Measurements from ENCODE around the gene MORC2. TPM values are rescaled to one million over a fixed set of nuclear protein-coding genes. Genes with fewer than 3 reads are reported as not detected.
A peak's percentile ranks its signal among the peaks of the same experiment; 100 is the strongest.

The MORC2 gene
- total and polyA plus RNA-seq, 2 donors (not counting 1 experiment from before 2014, with no cell fraction given) = 10.1 to 23.1 TPM

DNA sequence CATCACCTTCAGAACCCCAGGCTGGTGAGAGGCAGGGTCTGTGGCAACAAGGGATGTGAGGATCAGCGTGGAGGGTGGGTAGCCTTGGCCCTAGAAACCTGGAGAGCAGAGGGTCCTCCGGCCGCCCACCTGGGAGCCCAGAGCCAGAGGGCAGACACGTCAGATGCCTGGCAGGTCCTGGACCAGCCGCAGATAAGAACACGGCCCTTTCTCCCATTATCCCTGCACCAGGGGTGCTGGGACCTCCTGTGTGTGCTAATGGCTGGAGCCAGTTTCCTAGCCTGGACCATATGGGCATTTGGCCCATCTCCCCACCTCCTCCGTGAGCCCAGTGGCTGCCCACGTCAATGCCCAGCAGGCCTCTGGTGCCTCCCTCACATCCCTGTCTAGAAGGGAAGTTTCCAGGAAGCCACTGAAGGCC, 88.4 kb downstream of the MORC2 start:
- Histone ChIP-seq H3K4me2 (ENCODE audit: extremely low read depth, insufficient read depth, low read length) (no peak overlapping the region), H3K9me3 (ENCODE audit: control insufficient read depth, insufficient read depth, low read depth, low read length) (no peaks in the 10 kb centered on the region), H3K79me2 (ENCODE audit: control insufficient read depth, insufficient read depth, low read length) (no peaks in the 10 kb centered on the region), H2AFZ (ENCODE audit: low read length) (no peak overlapping the region), H4K20me1 (ENCODE audit: control insufficient read depth, extremely low read depth, insufficient read depth, low read length) (no peaks in the 10 kb centered on the region), H3K27me3 (ENCODE audit: control insufficient read depth, insufficient read depth, low read length) (no peaks in the 10 kb centered on the region), H3K9ac (ENCODE audit: insufficient read depth, low read length) (no peak overlapping the region), H3K4me3 (replicated peaks in 1 of 4; ENCODE audit: control extremely low read depth in 1 of 4, insufficient read depth in 1 of 4, low read depth in 3 of 4, low read length in 4 of 4) (no peak overlapping the region), H3K4me1 (ENCODE audit: control insufficient read depth, extremely low read depth, insufficient read depth, low read length) (no peaks in the 10 kb centered on the region), H3K36me3 (ENCODE audit: control insufficient read depth, insufficient read depth, low read length) (no peaks in the 10 kb centered on the region), H3K27ac (ENCODE audit: insufficient read depth, low read length) (no peak overlapping the region)
- no peak for TF ChIP-seq EZH2 (IDR thresholded peaks at IDR 0.05; ENCODE audit: low read length, missing control alignments)
- TF ChIP-seq, protein P1, sequence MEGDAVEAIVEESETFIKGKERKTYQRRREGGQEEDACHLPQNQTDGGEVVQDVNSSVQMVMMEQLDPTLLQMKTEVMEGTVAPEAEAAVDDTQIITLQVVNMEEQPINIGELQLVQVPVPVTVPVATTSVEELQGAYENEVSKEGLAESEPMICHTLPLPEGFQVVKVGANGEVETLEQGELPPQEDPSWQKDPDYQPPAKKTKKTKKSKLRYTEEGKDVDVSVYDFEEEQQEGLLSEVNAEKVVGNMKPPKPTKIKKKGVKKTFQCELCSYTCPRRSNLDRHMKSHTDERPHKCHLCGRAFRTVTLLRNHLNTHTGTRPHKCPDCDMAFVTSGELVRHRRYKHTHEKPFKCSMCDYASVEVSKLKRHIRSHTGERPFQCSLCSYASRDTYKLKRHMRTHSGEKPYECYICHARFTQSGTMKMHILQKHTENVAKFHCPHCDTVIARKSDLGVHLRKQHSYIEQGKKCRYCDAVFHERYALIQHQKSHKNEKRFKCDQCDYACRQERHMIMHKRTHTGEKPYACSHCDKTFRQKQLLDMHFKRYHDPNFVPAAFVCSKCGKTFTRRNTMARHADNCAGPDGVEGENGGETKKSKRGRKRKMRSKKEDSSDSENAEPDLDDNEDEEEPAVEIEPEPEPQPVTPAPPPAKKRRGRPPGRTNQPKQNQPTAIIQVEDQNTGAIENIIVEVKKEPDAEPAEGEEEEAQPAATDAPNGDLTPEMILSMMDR (conservative IDR thresholded peaks at IDR 0.05 in 1 of 2, IDR thresholded peaks at IDR 0.05 in 1 of 2; ENCODE audit: low read depth in 1 of 2, low read length in 2 of 2) = no peak
- DNase-seq (ENCODE audit: low read depth in 2 of 2) = no peak

DNA sequence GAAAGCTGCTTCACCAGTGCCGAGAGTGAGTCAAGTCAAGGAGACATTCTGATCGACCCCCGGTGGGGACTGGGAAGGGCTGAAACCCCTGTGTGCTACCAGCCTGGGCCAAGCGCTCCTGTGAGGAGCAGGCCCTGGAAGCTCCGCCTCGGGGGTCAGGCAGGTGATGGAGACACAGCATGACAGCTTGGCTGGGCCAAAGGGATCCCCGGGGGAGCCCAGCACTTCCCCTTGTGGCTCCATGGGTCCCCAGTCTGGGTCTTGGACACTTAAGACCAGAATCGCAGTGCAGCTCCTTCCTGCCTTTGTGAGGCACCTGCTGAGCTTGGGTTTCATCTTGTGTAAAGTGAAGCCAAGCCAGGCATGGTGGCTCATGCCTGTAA, 89.2 kb downstream of the MORC2 start:
- Histone ChIP-seq H3K4me1 (ENCODE audit: control insufficient read depth, extremely low read depth, insufficient read depth, low read length) (no peaks in the 10 kb centered on the region), H3K36me3 (ENCODE audit: control insufficient read depth, insufficient read depth, low read length) (no peaks in the 10 kb centered on the region), H3K4me2 (ENCODE audit: extremely low read depth, insufficient read depth, low read length) (no peak overlapping the region), H3K27ac (ENCODE audit: insufficient read depth, low read length) (no peak overlapping the region), H3K9me3 (ENCODE audit: control insufficient read depth, insufficient read depth, low read depth, low read length) (no peaks in the 10 kb centered on the region), H4K20me1 (ENCODE audit: control insufficient read depth, extremely low read depth, insufficient read depth, low read length) (no peaks in the 10 kb centered on the region), H2AFZ (ENCODE audit: low read length) (no peak overlapping the region), H3K79me2 (ENCODE audit: control insufficient read depth, insufficient read depth, low read length) (no peaks in the 10 kb centered on the region), H3K9ac (ENCODE audit: insufficient read depth, low read length) (no peak overlapping the region), H3K4me3 (replicated peaks in 1 of 4; ENCODE audit: control extremely low read depth in 1 of 4, insufficient read depth in 1 of 4, low read depth in 3 of 4, low read length in 4 of 4) (no peak overlapping the region), H3K27me3 (ENCODE audit: control insufficient read depth, insufficient read depth, low read length) (no peaks in the 10 kb centered on the region)
- no peak for TF ChIP-seq EZH2 (IDR thresholded peaks at IDR 0.05; ENCODE audit: low read length, missing control alignments)
- TF ChIP-seq, protein P1 (conservative IDR thresholded peaks at IDR 0.05 in 1 of 2, IDR thresholded peaks at IDR 0.05 in 1 of 2; ENCODE audit: low read depth in 1 of 2, low read length in 2 of 2) = no peak
- no peak for DNase-seq (ENCODE audit: low read depth in 2 of 2)

GRCh38 chr22:30878516-30879414, 89.8 kb downstream of the MORC2 start:
- H3K4me2 ChIP-seq (ENCODE audit: extremely low read depth, insufficient read depth, low read length) = no peak overlapping the region
- TF ChIP-seq EZH2 (IDR thresholded peaks at IDR 0.05; ENCODE audit: low read length, missing control alignments) = no peak
- peak in 1 of 2 donors; percentile 9 for DNase-seq (ENCODE audit: low read depth in 2 of 2)
- H3K27ac ChIP-seq (ENCODE audit: insufficient read depth, low read length) = no peak overlapping the region
- H3K4me1 ChIP-seq (ENCODE audit: control insufficient read depth, extremely low read depth, insufficient read depth, low read length) = no peaks in the 10 kb centered on the region
- H3K9me3 ChIP-seq (ENCODE audit: control insufficient read depth, insufficient read depth, low read depth, low read length) = no peaks in the 10 kb centered on the region
- H3K79me2 ChIP-seq (ENCODE audit: control insufficient read depth, insufficient read depth, low read length) = no peaks in the 10 kb centered on the region
- no peak overlapping the region for H2AFZ ChIP-seq (ENCODE audit: low read length)
- no peak overlapping the region for H3K9ac ChIP-seq (ENCODE audit: insufficient read depth, low read length)
- H4K20me1 ChIP-seq (ENCODE audit: control insufficient read depth, extremely low read depth, insufficient read depth, low read length) = no peaks in the 10 kb centered on the region
- no peak overlapping the region for H3K4me3 ChIP-seq (replicated peaks in 1 of 4; ENCODE audit: control extremely low read depth in 1 of 4, insufficient read depth in 1 of 4, low read depth in 3 of 4, low read length in 4 of 4)
- no peaks in the 10 kb centered on the region for H3K36me3 ChIP-seq (ENCODE audit: control insufficient read depth, insufficient read depth, low read length)
- H3K27me3 ChIP-seq (ENCODE audit: control insufficient read depth, insufficient read depth, low read length) = no peaks in the 10 kb centered on the region
